Measurements from ENCODE around the gene SCARF2. TPM values are rescaled to one million over a fixed set of nuclear protein-coding genes. Genes with fewer than 3 reads are reported as not detected.

Gene SCARF2
- total RNA-seq, 4 donors from 2014 or later, result 14.8 to 25.3 (median 20.1) TPM

Small RNA genes within 50 kb of the gene (small RNA-seq; reads per million reads assigned to genes)
- gene RF00019 (0 reads per million in 4 donors), gene RN7SL812P (0 reads per million in 4 donors), gene RNU6-225P (0 reads per million in 4 donors), gene RNY1P9 (0 reads per million in 4 donors)

Other genes with a start within 250 kb of the SCARF2 start
- gene RTN4R, start 169.5 kb downstream of the SCARF2 start, total RNA-seq, result 1 to 10 TPM in 2 of 4 donors, not detected in 2; 1.3 to 2.4 TPM
- gene DGCR6L, start 117.8 kb downstream of the SCARF2 start, total RNA-seq, result 10 to 100 TPM; 39.8 to 69.2 (median 60.4) TPM
- 10 to 100 TPM in 3 of 4 donors, 1 to 10 TPM in 1; 8.6 to 19.9 (median 11.1) TPM for gene ZNF74, start 43.7 kb downstream of the SCARF2 start, total RNA-seq
- gene KLHL22, start 58.0 kb upstream of the SCARF2 start, total RNA-seq, result 10 to 100 TPM; 25.0 to 44.5 (median 33.9) TPM
- 10 to 100 TPM; 30.6 to 62.3 (median 54.3) TPM for gene MED15, start 69.8 kb upstream of the SCARF2 start, total RNA-seq